Upper lobe of left lung (tissue), 4 donors: Measurements from ENCODE around the gene SRC.

ENCODE experiments used
- CTCF ChIP-seq, 6 experiments: fragments of 450-650 bp in 4 of 6; fragments of 200-600 bp in 2 of 6; sonication (generic) in 2 of 6; IDR thresholded peaks; one replicate each; pipeline ENCODE4 v1.5.1; 2016 to 2019; ENCODE audit warnings: antibody characterized with exemption in 6 of 6
- EP300 ChIP-seq, 4 donors: sonication (generic); formaldehyde crosslinking; IDR thresholded peaks; one replicate each; pipeline ENCODE4 v1.5.1; 2017; ENCODE audit warnings: antibody characterized with exemption in 4 of 4, control low read depth in 2 of 4

DNA sequence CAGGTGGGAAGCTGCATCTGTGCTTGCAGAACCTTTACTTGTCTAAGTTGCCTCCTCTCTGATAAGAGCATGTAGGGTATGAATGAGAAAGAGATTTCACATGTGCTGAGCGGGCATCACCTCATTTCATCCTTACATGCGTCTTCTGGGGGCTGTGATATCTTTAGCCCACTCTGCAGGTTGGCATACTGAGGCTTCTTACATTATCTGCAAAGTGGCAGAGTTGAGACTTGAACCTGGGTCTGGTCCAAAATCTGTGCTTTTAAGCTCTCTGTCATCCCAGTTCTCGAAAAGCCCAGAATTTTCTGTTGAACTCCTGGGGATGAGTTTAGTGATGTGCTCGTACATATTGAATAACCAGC is 2.0 kb upstream of the SRC start:
- no peak for TF ChIP-seq CTCF (IDR thresholded peaks at IDR 0.05)
- no peak for TF ChIP-seq EP300 (IDR thresholded peaks at IDR 0.05)
